Measurements from ENCODE around the gene MPP4.

- TF ChIP-seq, protein P1, sequence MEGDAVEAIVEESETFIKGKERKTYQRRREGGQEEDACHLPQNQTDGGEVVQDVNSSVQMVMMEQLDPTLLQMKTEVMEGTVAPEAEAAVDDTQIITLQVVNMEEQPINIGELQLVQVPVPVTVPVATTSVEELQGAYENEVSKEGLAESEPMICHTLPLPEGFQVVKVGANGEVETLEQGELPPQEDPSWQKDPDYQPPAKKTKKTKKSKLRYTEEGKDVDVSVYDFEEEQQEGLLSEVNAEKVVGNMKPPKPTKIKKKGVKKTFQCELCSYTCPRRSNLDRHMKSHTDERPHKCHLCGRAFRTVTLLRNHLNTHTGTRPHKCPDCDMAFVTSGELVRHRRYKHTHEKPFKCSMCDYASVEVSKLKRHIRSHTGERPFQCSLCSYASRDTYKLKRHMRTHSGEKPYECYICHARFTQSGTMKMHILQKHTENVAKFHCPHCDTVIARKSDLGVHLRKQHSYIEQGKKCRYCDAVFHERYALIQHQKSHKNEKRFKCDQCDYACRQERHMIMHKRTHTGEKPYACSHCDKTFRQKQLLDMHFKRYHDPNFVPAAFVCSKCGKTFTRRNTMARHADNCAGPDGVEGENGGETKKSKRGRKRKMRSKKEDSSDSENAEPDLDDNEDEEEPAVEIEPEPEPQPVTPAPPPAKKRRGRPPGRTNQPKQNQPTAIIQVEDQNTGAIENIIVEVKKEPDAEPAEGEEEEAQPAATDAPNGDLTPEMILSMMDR (IDR thresholded peaks at IDR 0.05), result no peak
- TF ChIP-seq POLR2AphosphoS5 (IDR thresholded peaks at IDR 0.05; ENCODE audit: low read depth, low read length), result no peak
Observed at GRCh38 chr2:201608021-201608420, 90.4 kb downstream of the MPP4 start.
